ENCODE results near the gene TMEM91. TPM values are rescaled to one million over a fixed set of nuclear protein-coding genes. Genes with fewer than 3 reads are reported as not detected.

TMEM91 gene
- total and polyA plus RNA-seq, 9 of the 15 experiments (the other 6 are each of a cell fraction or from before 2014, with no cell fraction given) = 1.2 to 5.2 (median 2.7) TPM

DNA sequence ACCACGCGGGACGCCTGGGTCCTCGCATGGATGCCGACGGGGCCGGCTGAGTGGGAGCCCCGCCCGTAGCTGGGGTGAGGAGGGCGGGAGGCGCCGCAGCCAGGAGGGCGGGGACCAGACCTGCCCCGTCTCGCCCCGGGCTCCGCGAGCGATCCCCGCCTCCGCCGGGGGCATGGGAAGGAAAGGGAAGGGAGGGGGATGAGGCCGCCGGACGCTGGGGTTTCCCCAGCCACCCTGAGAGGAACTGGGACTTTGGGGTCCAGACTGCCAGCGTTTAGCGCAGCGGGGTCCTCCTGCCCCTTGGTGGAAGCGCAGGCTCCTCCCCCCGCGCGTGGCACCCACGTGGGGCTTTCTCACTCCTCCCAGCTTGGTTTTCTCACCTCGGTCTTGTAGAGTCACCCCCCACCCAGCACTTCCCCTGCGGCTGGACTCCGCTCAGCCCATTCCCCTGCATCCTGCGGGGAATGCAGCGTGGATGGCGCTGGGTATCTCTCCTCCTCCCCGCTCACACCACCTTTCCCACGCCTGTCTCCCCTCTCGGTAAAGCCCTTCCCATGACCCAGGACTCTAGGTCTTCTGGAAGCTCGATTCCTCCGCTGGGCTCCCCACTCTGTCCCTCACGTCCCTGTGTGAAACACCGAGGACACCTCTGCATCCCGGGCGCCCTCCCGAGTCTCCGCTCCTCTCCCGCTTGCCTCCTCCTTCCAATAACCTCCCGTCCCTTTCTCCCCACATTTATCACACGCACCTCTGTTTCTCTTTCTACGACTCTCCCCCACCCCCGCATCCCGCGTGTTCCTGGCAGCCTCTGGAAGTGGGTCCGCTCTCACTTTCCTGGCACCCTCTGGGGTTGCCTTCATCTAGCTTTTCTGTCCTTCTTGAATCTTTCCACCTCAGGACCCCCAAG, 24.7 kb upstream of the TMEM91 start (continued):
- TF ChIP-seq, protein P1, sequence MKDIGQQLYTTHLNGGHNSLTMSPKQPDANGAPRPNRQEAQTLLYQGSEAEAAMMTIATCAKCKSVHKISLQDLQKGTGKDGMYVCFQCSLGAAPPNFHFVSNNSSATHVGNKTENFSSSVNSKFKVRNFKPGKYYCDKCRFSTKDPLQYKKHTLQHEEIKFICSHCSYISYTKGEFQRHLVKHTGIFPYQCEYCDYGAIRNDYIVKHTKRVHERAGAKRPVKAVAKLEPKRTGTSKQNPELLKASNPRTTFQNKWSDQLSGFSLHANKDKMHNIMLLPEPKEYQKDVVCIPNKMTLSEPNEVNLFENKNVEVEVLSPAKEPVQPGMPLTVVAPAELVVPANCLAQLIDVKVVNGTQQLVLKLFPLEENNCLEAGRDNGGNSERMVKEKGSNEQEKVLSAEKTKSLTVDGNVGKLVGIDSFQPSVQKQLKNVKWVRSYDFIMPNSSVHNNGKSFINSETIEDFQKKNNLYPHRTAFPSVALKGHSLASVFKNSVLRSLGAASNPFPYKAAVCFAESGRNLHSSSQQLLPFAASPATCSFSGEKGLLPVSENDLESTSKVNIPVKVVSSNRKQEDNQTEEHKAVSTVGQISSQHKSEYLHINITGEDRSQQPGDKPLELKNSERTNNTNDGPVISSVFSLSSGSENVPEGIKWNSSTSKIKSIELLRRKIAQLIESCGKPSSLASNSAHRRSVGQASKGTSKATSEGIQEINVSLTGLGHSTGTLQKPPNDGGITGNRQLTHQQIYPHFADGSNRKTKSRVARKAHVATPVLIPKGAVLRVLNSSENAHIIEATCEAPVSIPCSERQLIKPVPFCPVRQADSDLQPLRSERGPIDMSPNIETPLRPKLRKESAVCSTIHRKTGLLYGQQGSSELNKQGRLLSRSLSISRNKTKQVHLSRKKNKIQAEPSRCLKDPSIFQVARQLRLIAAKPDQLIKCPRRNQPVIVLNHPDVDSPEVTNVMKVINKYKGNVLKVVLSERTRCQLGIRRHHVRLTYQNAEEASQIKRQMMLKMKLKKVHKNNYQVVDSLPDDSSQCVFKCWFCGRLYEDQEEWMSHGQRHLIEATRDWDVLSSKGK (CRISPR knock-in tag; IDR thresholded peaks at IDR 0.05) = no peak
- TF ChIP-seq ETV5 (CRISPR knock-in tag; IDR thresholded peaks at IDR 0.05; ENCODE audit: low read depth) = no peak
- TF ChIP-seq, protein P2, sequence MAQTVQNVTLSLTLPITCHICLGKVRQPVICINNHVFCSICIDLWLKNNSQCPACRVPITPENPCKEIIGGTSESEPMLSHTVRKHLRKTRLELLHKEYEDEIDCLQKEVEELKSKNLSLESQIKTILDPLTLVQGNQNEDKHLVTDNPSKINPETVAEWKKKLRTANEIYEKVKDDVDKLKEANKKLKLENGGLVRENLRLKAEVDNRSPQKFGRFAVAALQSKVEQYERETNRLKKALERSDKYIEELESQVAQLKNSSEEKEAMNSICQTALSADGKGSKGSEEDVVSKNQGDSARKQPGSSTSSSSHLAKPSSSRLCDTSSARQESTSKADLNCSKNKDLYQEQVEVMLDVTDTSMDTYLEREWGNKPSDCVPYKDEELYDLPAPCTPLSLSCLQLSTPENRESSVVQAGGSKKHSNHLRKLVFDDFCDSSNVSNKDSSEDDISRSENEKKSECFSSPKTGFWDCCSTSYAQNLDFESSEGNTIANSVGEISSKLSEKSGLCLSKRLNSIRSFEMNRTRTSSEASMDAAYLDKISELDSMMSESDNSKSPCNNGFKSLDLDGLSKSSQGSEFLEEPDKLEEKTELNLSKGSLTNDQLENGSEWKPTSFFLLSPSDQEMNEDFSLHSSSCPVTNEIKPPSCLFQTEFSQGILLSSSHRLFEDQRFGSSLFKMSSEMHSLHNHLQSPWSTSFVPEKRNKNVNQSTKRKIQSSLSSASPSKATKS (CRISPR knock-in tag; IDR thresholded peaks at IDR 0.05) = no peak
- TF ChIP-seq, protein P3, sequence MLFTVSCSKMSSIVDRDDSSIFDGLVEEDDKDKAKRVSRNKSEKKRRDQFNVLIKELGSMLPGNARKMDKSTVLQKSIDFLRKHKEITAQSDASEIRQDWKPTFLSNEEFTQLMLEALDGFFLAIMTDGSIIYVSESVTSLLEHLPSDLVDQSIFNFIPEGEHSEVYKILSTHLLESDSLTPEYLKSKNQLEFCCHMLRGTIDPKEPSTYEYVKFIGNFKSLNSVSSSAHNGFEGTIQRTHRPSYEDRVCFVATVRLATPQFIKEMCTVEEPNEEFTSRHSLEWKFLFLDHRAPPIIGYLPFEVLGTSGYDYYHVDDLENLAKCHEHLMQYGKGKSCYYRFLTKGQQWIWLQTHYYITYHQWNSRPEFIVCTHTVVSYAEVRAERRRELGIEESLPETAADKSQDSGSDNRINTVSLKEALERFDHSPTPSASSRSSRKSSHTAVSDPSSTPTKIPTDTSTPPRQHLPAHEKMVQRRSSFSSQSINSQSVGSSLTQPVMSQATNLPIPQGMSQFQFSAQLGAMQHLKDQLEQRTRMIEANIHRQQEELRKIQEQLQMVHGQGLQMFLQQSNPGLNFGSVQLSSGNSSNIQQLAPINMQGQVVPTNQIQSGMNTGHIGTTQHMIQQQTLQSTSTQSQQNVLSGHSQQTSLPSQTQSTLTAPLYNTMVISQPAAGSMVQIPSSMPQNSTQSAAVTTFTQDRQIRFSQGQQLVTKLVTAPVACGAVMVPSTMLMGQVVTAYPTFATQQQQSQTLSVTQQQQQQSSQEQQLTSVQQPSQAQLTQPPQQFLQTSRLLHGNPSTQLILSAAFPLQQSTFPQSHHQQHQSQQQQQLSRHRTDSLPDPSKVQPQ (CRISPR knock-in tag; IDR thresholded peaks at IDR 0.05; ENCODE audit: borderline replicate concordance) = no peak
- no peak for TF ChIP-seq ZKSCAN3 (CRISPR knock-in tag; IDR thresholded peaks at IDR 0.05)
- no peak for TF ChIP-seq DMBX1 (CRISPR knock-in tag; IDR thresholded peaks at IDR 0.05; ENCODE audit: borderline replicate concordance)
- no peak for TF ChIP-seq ARID1B (IDR thresholded peaks at IDR 0.05)
- TF ChIP-seq ARNT (IDR thresholded peaks at IDR 0.05) = no peak
- no peak for TF ChIP-seq NFIC (IDR thresholded peaks at IDR 0.05)
- TF ChIP-seq TAL1 (IDR thresholded peaks at IDR 0.05) = no peak
- TF ChIP-seq, protein P4, sequence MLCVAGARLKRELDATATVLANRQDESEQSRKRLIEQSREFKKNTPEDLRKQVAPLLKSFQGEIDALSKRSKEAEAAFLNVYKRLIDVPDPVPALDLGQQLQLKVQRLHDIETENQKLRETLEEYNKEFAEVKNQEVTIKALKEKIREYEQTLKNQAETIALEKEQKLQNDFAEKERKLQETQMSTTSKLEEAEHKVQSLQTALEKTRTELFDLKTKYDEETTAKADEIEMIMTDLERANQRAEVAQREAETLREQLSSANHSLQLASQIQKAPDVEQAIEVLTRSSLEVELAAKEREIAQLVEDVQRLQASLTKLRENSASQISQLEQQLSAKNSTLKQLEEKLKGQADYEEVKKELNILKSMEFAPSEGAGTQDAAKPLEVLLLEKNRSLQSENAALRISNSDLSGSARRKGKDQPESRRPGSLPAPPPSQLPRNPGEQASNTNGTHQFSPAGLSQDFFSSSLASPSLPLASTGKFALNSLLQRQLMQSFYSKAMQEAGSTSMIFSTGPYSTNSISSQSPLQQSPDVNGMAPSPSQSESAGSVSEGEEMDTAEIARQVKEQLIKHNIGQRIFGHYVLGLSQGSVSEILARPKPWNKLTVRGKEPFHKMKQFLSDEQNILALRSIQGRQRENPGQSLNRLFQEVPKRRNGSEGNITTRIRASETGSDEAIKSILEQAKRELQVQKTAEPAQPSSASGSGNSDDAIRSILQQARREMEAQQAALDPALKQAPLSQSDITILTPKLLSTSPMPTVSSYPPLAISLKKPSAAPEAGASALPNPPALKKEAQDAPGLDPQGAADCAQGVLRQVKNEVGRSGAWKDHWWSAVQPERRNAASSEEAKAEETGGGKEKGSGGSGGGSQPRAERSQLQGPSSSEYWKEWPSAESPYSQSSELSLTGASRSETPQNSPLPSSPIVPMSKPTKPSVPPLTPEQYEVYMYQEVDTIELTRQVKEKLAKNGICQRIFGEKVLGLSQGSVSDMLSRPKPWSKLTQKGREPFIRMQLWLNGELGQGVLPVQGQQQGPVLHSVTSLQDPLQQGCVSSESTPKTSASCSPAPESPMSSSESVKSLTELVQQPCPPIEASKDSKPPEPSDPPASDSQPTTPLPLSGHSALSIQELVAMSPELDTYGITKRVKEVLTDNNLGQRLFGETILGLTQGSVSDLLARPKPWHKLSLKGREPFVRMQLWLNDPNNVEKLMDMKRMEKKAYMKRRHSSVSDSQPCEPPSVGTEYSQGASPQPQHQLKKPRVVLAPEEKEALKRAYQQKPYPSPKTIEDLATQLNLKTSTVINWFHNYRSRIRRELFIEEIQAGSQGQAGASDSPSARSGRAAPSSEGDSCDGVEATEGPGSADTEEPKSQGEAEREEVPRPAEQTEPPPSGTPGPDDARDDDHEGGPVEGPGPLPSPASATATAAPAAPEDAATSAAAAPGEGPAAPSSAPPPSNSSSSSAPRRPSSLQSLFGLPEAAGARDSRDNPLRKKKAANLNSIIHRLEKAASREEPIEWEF (CRISPR knock-in tag; IDR thresholded peaks at IDR 0.05) = no peak
- TF ChIP-seq HDAC1 (IDR thresholded peaks at IDR 0.05) = no peak
- no peak for TF ChIP-seq CAMTA2 (CRISPR knock-in tag; conservative IDR thresholded peaks at IDR 0.05)
- TF ChIP-seq FOXA1 (IDR thresholded peaks at IDR 0.05; ENCODE audit: borderline replicate concordance) = no peak

Data from K562 (cell line).